CD14-positive monocyte (primary cell): ENCODE results near the gene GRIK3. TPM values are rescaled to one million over a fixed set of nuclear protein-coding genes. Genes with fewer than 3 reads are reported as not detected.

Source experiments
- DNase-seq, 3 donors: peaks; one replicate each; pipeline ENCODE4 v3.0.0-alpha.2; 2011 to 2022
- H2AFZ ChIP-seq: 2 replicates; pipeline ENCODE4 v1.6.0; 2012; ENCODE audit warnings: mild to moderate bottlenecking, low read depth, low read length, inconsistent platforms; ENCODE audit not compliant: insufficient read depth, poor library complexity, severe bottlenecking
- H3K27ac ChIP-seq, 2 donors: 1 replicate in 1 of 2; 2 replicates in 1 of 2; pipeline ENCODE4 v1.5.1; 2012 to 2013; ENCODE audit warnings: low read length in 2 of 2, control low read depth in 1 of 2, inconsistent platforms in 1 of 2, low read depth in 1 of 2, mild to moderate bottlenecking in 1 of 2
- H3K27me3 ChIP-seq, 2 donors: one replicate each; pipeline versions ENCODE4 v1.6.0 to v1.6.1; 2011 to 2013; ENCODE audit warnings: low read length in 2 of 2; ENCODE audit not compliant: control insufficient read depth in 2 of 2, insufficient read depth in 2 of 2
- H3K36me3 ChIP-seq, 2 donors: replicated peaks in 1 of 2; 1 replicate in 1 of 2; 2 replicates in 1 of 2; pipeline versions ENCODE4 v1.5.1 to v1.6.1; 2012 to 2013; ENCODE audit warnings: low read length in 2 of 2, control low read depth in 1 of 2, inconsistent platforms in 1 of 2, mild to moderate bottlenecking in 1 of 2; ENCODE audit not compliant: insufficient read depth in 2 of 2, control insufficient read depth in 1 of 2
- H3K4me1 ChIP-seq, 2 donors: 1 replicate in 1 of 2; 2 replicates in 1 of 2; pipeline versions ENCODE4 v1.5.1 to v1.6.1; 2012 to 2013; ENCODE audit warnings: low read length in 2 of 2, control low read depth in 1 of 2, inconsistent platforms in 1 of 2, mild to moderate bottlenecking in 1 of 2, moderate library complexity in 1 of 2; ENCODE audit not compliant: insufficient read depth in 2 of 2, control insufficient read depth in 1 of 2
- H3K4me2 ChIP-seq: replicated peaks from 2 replicates; pipeline ENCODE3; 2012; ENCODE audit warnings: low read length, moderate library complexity, mild to moderate bottlenecking; ENCODE audit not compliant: poor library complexity, severe bottlenecking; ENCODE audit errors: extremely low read depth
- H3K4me3 ChIP-seq, 3 experiments: fragments of 200-600 bp in 1 of 3; sonication (generic) in 1 of 3; replicated peaks in 1 of 3; 1 replicate in 2 of 3; 2 replicates in 1 of 3; pipeline ENCODE4 v1.5.1; 2011 to 2013; ENCODE audit warnings: low read length in 3 of 3, mild to moderate bottlenecking in 3 of 3, control low read depth in 2 of 3, low read depth in 2 of 3, inconsistent platforms in 1 of 3, moderate library complexity in 1 of 3
- H3K79me2 ChIP-seq: 2 replicates; pipeline ENCODE4 v1.6.0; 2012; ENCODE audit warnings: mild to moderate bottlenecking, control low read depth, inconsistent platforms, low read length, moderate library complexity; ENCODE audit not compliant: insufficient read depth
- H3K9ac ChIP-seq: 2 replicates; pipeline ENCODE4 v1.6.0; 2017; ENCODE audit warnings: low read length, mild to moderate bottlenecking; ENCODE audit not compliant: insufficient read depth, poor library complexity, severe bottlenecking
- H3K9me3 ChIP-seq, 2 donors: replicated peaks in 1 of 2; 1 replicate in 1 of 2; 2 replicates in 1 of 2; pipeline versions ENCODE4 v1.5.1 to v1.6.1; 2012 to 2013; ENCODE audit warnings: low read length in 2 of 2, control low read depth in 1 of 2; ENCODE audit not compliant: control insufficient read depth in 1 of 2, insufficient read depth in 1 of 2
- H4K20me1 ChIP-seq: 2 replicates; pipeline ENCODE4 v1.6.0; 2012; ENCODE audit warnings: mild to moderate bottlenecking, low read length, control low read depth, moderate library complexity; ENCODE audit not compliant: insufficient read depth
- H3K27ac Mint-ChIP-seq, 7 donors: one replicate each; pipeline ENCODE4 v1.8.0; 2020; ENCODE audit warnings: mild to moderate bottlenecking in 7 of 7, mixed read lengths in 7 of 7, moderate library complexity in 6 of 7, inconsistent platforms in 2 of 7
- H3K27me3 Mint-ChIP-seq, 3 donors: one replicate each; pipeline ENCODE4 v1.8.0; 2021 to 2022; ENCODE audit warnings: low read depth in 3 of 3, mild to moderate bottlenecking in 3 of 3, mixed read lengths in 3 of 3, moderate library complexity in 3 of 3, inconsistent platforms in 1 of 3
- H3K36me3 Mint-ChIP-seq, 2 donors: one replicate each; pipeline ENCODE4 v1.8.0; 2020; ENCODE audit warnings: mixed read lengths in 2 of 2, inconsistent platforms in 1 of 2, mild to moderate bottlenecking in 1 of 2
- H3K4me1 Mint-ChIP-seq: one replicate; pipeline ENCODE4 v1.8.0; 2020; ENCODE audit warnings: mild to moderate bottlenecking, mixed read lengths
- H3K4me3 Mint-ChIP-seq, 2 donors: one replicate each; pipeline ENCODE4 v1.8.0; 2020; ENCODE audit warnings: mild to moderate bottlenecking in 2 of 2, mixed read lengths in 2 of 2, moderate library complexity in 1 of 2
- H3K9me3 Mint-ChIP-seq, 7 donors: one replicate each; pipeline ENCODE4 v1.8.0; 2020 to 2022; ENCODE audit warnings: mixed read lengths in 7 of 7, mild to moderate bottlenecking in 6 of 7, moderate library complexity in 6 of 7, inconsistent platforms in 2 of 7
- WGBS: methylation state at CpG from one replicate; pipeline ENCODE4 v1.1.5; 2013; ENCODE audit warnings: missing lambda C conversion rate; ENCODE audit not compliant: insufficient coverage; 5-methylcytosine and 5-hydroxymethylcytosine counted together
- intact Hi-C, 2 donors: fragments of 100-400 bp; cut with micrococcal nuclease; formaldehyde crosslinking; loops; one replicate each; pipeline versions ENCODE4 v1.15.0 to v1.15.1; 2023
- polyA plus RNA-seq, 3 donors: library from polyadenylated mRNA; depleted of rRNA in 1 of 3; unstranded in 2 of 3; stranded (reverse) in 1 of 3; fragments of 300-500 nt in 2 of 3; fragments of >200 nt in 1 of 3; fragmentation: Illumina TruSeq in 2 of 3; gene quantifications; 1 replicate in 2 of 3; 2 replicates in 1 of 3; pipeline ENCODE4 v1.2.3, GENCODE V29; 2012 to 2021
- TF ChIP-seq, protein P1 (sequence below): fragments of 200-600 bp; IDR thresholded peaks from one replicate; pipeline ENCODE4 v1.8.0; 2022; ENCODE audit warnings: antibody characterized with exemption, mild to moderate bottlenecking

Gene GRIK3
- polyA plus RNA-seq, 3 donors = not detected

DNA sequence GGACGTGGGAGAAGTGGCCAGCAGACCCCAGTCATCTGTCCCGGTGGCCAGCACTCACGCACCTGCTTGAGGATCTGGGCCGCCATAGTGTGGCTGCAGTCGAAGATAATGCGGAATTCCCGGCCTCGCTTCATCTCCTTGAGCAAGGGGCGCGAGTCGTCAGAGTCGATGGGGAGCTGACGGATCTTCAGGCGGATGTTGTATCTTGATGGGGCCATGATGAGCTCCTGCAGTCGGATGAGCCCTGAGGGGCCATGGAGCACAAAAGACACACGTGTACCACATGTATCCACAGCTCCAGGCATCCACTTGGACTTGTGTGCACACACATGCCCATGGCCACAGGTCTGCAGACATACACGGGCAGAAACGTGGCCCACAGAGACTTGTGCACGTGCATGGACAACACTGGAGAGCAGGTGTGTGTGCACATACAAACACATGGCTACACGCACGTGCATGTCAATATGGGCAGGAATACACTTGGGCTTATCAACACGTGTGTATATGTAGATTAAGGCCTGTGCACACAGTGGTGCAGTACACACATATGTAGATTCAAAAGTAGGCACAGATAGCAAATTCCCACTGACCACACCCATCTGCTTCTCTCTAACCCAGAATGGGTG is 162.1 kb downstream of the GRIK3 start:
- no peaks in the 10 kb centered on the region for H3K9me3 ChIP-seq
- no peak overlapping the region for H3K4me2 ChIP-seq
- no peak for DNase-seq
- H2AFZ ChIP-seq = no peak overlapping the region
- TF ChIP-seq, protein P1, sequence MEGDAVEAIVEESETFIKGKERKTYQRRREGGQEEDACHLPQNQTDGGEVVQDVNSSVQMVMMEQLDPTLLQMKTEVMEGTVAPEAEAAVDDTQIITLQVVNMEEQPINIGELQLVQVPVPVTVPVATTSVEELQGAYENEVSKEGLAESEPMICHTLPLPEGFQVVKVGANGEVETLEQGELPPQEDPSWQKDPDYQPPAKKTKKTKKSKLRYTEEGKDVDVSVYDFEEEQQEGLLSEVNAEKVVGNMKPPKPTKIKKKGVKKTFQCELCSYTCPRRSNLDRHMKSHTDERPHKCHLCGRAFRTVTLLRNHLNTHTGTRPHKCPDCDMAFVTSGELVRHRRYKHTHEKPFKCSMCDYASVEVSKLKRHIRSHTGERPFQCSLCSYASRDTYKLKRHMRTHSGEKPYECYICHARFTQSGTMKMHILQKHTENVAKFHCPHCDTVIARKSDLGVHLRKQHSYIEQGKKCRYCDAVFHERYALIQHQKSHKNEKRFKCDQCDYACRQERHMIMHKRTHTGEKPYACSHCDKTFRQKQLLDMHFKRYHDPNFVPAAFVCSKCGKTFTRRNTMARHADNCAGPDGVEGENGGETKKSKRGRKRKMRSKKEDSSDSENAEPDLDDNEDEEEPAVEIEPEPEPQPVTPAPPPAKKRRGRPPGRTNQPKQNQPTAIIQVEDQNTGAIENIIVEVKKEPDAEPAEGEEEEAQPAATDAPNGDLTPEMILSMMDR = no peak
- 92% methylated on average over 21 of the region's 22 CpGs for WGBS
- H3K9ac ChIP-seq = no peak overlapping the region
- no peaks in the 10 kb centered on the region for H3K36me3 ChIP-seq
- Mint-ChIP-seq H3K27me3 (peaks cover 0 to 5% (median 4%) of the 10 kb centered on the region in 3 donors), H3K4me1 (no peaks in the 10 kb centered on the region), H3K27ac (no peak overlapping the region), H3K9me3 (no peaks in the 10 kb centered on the region), H3K36me3 (no peaks in the 10 kb centered on the region), H3K4me3 (no peak overlapping the region)
- intact Hi-C loops = no loop called here
- no peak overlapping the region for H3K27ac ChIP-seq
- no peaks in the 10 kb centered on the region for H4K20me1 ChIP-seq
- no peaks in the 10 kb centered on the region for H3K27me3 ChIP-seq
- no peaks in the 10 kb centered on the region for H3K79me2 ChIP-seq
- H3K4me3 ChIP-seq = no peak overlapping the region
- no peaks in the 10 kb centered on the region for H3K4me1 ChIP-seq

DNA sequence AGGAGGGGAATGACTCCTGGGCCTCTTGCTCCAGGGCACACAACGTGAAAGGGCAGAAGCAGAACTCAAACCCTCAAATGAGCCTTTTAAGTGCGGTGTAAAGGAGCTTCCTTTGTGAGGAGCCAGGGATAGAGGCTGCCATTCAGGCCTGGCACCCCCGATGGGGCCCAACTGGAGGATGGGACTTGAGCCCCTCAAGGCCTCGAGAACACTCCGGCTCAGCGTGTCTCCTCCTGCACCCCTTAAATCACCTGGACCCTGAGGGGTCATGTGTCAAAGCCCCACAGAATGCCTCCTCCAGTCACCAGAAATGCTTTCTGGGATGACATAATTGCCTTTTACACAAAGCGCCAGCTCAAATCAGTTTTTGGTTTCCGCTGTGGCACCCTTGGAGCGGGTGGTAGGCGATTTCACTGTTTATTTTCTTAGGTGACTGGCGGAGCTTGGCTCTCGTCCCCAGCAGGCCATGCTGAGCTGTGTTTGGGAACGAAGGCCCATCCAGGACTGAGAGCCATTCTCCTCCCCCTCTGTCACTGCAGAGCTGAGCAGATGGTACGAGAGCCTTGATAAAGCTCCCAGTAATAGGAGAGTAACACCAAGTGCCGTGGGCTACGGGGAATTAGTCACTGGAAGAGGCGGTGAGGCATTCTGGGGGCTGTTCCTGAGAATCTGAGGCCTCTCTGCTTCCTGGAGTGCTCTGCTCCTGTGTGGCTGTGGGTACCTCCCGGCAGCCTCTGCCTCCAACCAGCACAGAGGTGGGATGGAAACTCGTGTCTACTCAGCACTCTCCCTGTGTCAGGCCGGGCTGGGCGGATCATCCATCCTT is 163.0 kb downstream of the GRIK3 start:
- DNase-seq = no peak
- WGBS = 69% methylated on average over 16 of the region's 21 CpGs
- Mint-ChIP-seq H3K4me3 (no peak overlapping the region), H3K36me3 (no peaks in the 10 kb centered on the region), H3K27me3 (peaks cover 0 to 3% (median 2%) of the 10 kb centered on the region in 3 donors), H3K4me1 (no peaks in the 10 kb centered on the region), H3K9me3 (no peaks in the 10 kb centered on the region), H3K27ac (no peak overlapping the region)
- Histone ChIP-seq H3K4me2 (no peak overlapping the region), H3K4me1 (no peaks in the 10 kb centered on the region), H4K20me1 (no peaks in the 10 kb centered on the region), H2AFZ (no peak overlapping the region), H3K27ac (no peak overlapping the region), H3K9ac (no peak overlapping the region), H3K36me3 (no peaks in the 10 kb centered on the region), H3K27me3 (no peaks in the 10 kb centered on the region), H3K4me3 (no peak overlapping the region), H3K79me2 (no peaks in the 10 kb centered on the region), H3K9me3 (no peaks in the 10 kb centered on the region)
- intact Hi-C loops = no loop called here
- TF ChIP-seq, protein P1 = no peak
